HL-60 (cell line): Measurements from ENCODE around the gene CAMK1D.

ENCODE experiments used
- DNase-seq, 2 experiments: peaks; one replicate each; pipeline ENCODE4 v3.0.0-alpha.2; 2010 to 2020; ENCODE audit warnings: low read depth in 1 of 2, low spot score in 1 of 2
- H3K27ac ChIP-seq: fragments of 250-450 bp; sonication (Bioruptor Pico); replicated peaks from 2 replicates; pipeline ENCODE4 v1.5.1; 2020; ENCODE audit warnings: mild to moderate bottlenecking, moderate library complexity
- H3K27me3 ChIP-seq: fragments of 250-450 bp; sonication (Bioruptor Pico); 2 replicates; pipeline ENCODE4 v1.5.1; 2021; ENCODE audit warnings: mild to moderate bottlenecking, moderate library complexity; ENCODE audit not compliant: insufficient read depth, poor library complexity, severe bottlenecking
- H3K4me3 ChIP-seq: replicated peaks from 2 replicates; pipeline ENCODE4 v1.5.1; 2011; ENCODE audit warnings: mild to moderate bottlenecking, control low read depth, low read length; ENCODE audit not compliant: insufficient read depth
- CTCF ChIP-seq: IDR thresholded peaks from one replicate; pipeline ENCODE4 v1.5.1; 2011; ENCODE audit warnings: low read length, control low read depth, inconsistent platforms; ENCODE audit not compliant: insufficient read depth
- GABPA ChIP-seq: IDR thresholded peaks from 2 replicates; pipeline ENCODE4 v1.6.1; 2012; ENCODE audit warnings: low read depth
- POLR2AphosphoS5 ChIP-seq: IDR thresholded peaks from 2 replicates; pipeline ENCODE4 v1.6.1; 2012; ENCODE audit warnings: low read depth
- REST ChIP-seq: IDR thresholded peaks from 2 replicates; pipeline ENCODE4 v1.6.1; 2012; ENCODE audit warnings: low read depth; ENCODE audit not compliant: insufficient replicate concordance
- SPI1 ChIP-seq: IDR thresholded peaks from 2 replicates; pipeline ENCODE4 v1.6.1; 2012; ENCODE audit warnings: low read depth, mild to moderate bottlenecking, borderline replicate concordance

CAMK1D gene

GRCh38 chr10:12382157-12382548, 32.8 kb downstream of the CAMK1D start:
- no peak overlapping the region for H3K4me3 ChIP-seq
- TF ChIP-seq GABPA (no peak), CTCF (no peak), POLR2AphosphoS5 (no peak), SPI1 (no peak), REST (no peak)
- DNase-seq = no peak

GRCh38 chr10:12382956-12383531, 33.7 kb downstream of the CAMK1D start:
- TF ChIP-seq POLR2AphosphoS5 (no peak), SPI1 (no peak), CTCF (no peak), GABPA (no peak), REST (no peak)
- Histone ChIP-seq H3K27ac (no peak overlapping the region), H3K4me3 (no peak overlapping the region)

More at GRCh38 chr10:12382157-12382548, 32.8 kb downstream of the CAMK1D start:
- no peak overlapping the region for H3K27ac ChIP-seq
- no peaks in the 10 kb centered on the region for H3K27me3 ChIP-seq

GRCh38 chr10:12384906-12385305, 35.6 kb downstream of the CAMK1D start:
- TF ChIP-seq REST (no peak), POLR2AphosphoS5 (no peak), SPI1 (no peak), CTCF (no peak), GABPA (no peak)
- no peaks in the 10 kb centered on the region for H3K27me3 ChIP-seq
- H3K27ac ChIP-seq = no peak overlapping the region
- H3K4me3 ChIP-seq = no peak overlapping the region
- no peak for DNase-seq

More at GRCh38 chr10:12382956-12383531, 33.7 kb downstream of the CAMK1D start:
- H3K27me3 ChIP-seq = no peaks in the 10 kb centered on the region
- no peak for DNase-seq
